ENCODE measurements around the gene CACNA2D3. TPM values are rescaled to one million over a fixed set of nuclear protein-coding genes. Genes with fewer than 3 reads are reported as not detected.
A peak's percentile ranks its signal among the peaks of the same experiment; 100 is the strongest.

Gene CACNA2D3
- total RNA-seq, 2 donors from 2014 or later, result 0.97 TPM; not detected in 1

- H3K27me3 Mint-ChIP-seq (ENCODE audit: insufficient read depth), result no peaks in the 10 kb centered on the region
- Histone ChIP-seq H3K4me1 (ENCODE audit: control insufficient read depth, insufficient read depth, low read length) (no peaks in the 10 kb centered on the region), H3K9me3 (ENCODE audit: control insufficient read depth, low read length) (no peaks in the 10 kb centered on the region), H3K27me3 (ENCODE audit: control insufficient read depth, insufficient read depth, low read length, poor library complexity, severe bottlenecking) (no peaks in the 10 kb centered on the region), H3K9ac (ENCODE audit: extremely low read depth, low read length, poor library complexity, severe bottlenecking) (no peak overlapping the region), H3K4me3 (ENCODE audit: low read length) (no peak overlapping the region), H3K27ac (ENCODE audit: low read depth, low read length) (no peak overlapping the region), H3K36me3 (ENCODE audit: control insufficient read depth, insufficient read depth, low read length) (no peaks in the 10 kb centered on the region)
- no peaks in the 10 kb centered on the region for H3K9me3 Mint-ChIP-seq
- H3K4me1 Mint-ChIP-seq, result peaks cover 46% of the 10 kb centered on the region
- WGBS, 2 experiments (ENCODE audit: insufficient coverage in 1 of 2, insufficient read length in 1 of 2), result 96% methylated on average over 3 of the region's 3 CpGs; no CpG with 5 or more reads in 1 of the 2 experiments
- no peak overlapping the region for H3K4me3 Mint-ChIP-seq
- H3K27ac Mint-ChIP-seq, result no peak overlapping the region
- TF ChIP-seq, protein P1, sequence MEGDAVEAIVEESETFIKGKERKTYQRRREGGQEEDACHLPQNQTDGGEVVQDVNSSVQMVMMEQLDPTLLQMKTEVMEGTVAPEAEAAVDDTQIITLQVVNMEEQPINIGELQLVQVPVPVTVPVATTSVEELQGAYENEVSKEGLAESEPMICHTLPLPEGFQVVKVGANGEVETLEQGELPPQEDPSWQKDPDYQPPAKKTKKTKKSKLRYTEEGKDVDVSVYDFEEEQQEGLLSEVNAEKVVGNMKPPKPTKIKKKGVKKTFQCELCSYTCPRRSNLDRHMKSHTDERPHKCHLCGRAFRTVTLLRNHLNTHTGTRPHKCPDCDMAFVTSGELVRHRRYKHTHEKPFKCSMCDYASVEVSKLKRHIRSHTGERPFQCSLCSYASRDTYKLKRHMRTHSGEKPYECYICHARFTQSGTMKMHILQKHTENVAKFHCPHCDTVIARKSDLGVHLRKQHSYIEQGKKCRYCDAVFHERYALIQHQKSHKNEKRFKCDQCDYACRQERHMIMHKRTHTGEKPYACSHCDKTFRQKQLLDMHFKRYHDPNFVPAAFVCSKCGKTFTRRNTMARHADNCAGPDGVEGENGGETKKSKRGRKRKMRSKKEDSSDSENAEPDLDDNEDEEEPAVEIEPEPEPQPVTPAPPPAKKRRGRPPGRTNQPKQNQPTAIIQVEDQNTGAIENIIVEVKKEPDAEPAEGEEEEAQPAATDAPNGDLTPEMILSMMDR (conservative IDR thresholded peaks at IDR 0.05), result no peak
- H3K36me3 Mint-ChIP-seq (ENCODE audit: low read depth), result no peaks in the 10 kb centered on the region
- DNase-seq, result peak; percentile 39
Observed at GRCh38 chr3:54347060-54347459, 224.7 kb downstream of the CACNA2D3 start.

DNA sequence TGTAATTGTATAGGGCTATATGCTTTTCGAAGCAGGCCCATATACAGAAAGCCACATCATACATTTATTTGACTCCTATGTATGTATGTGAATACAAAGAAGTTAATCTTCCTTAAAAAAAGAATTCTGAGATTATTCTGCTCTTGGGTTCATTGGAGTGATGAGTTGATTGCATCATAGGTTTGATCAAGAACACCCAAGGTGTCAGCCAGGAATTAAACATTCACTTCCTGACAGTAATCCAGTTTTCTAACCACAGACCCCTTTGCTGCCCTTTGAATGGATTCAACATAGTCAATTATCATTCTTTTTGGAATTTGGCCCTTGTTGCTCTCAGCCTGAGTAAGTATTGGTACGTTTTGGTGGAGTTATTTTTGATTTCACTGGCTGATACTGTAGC, 225.6 kb downstream of the CACNA2D3 start:
- H3K27ac ChIP-seq (ENCODE audit: low read depth, low read length), result no peak overlapping the region
- Mint-ChIP-seq H3K9me3 (no peaks in the 10 kb centered on the region), H3K4me3 (no peak overlapping the region), H3K27me3 (ENCODE audit: insufficient read depth) (no peaks in the 10 kb centered on the region), H3K4me1 (peaks cover 46% of the 10 kb centered on the region), H3K27ac (peak overlapping the region; percentile 56), H3K36me3 (ENCODE audit: low read depth) (no peaks in the 10 kb centered on the region)
- TF ChIP-seq, protein P1 (conservative IDR thresholded peaks at IDR 0.05), result no peak
- no peak for DNase-seq
- no peaks in the 10 kb centered on the region for H3K36me3 ChIP-seq (ENCODE audit: control insufficient read depth, insufficient read depth, low read length)
- H3K4me3 ChIP-seq (ENCODE audit: low read length), result no peak overlapping the region
- H3K4me1 ChIP-seq (ENCODE audit: control insufficient read depth, insufficient read depth, low read length), result no peaks in the 10 kb centered on the region
- H3K9me3 ChIP-seq (ENCODE audit: control insufficient read depth, low read length), result no peaks in the 10 kb centered on the region
- no peak overlapping the region for H3K9ac ChIP-seq (ENCODE audit: extremely low read depth, low read length, poor library complexity, severe bottlenecking)
- 90% methylated on average over 1 of the region's 2 CpGs; no CpG with 5 or more reads in 1 of the 2 experiments for WGBS, 2 experiments (ENCODE audit: insufficient coverage in 1 of 2, insufficient read length in 1 of 2)
- H3K27me3 ChIP-seq (ENCODE audit: control insufficient read depth, insufficient read depth, low read length, poor library complexity, severe bottlenecking), result no peaks in the 10 kb centered on the region

GRCh38 chr3:54349231-54349652, 226.9 kb downstream of the CACNA2D3 start:
- peak overlapping the region; percentile 94 for H3K27ac Mint-ChIP-seq
- Histone ChIP-seq H3K4me3 (ENCODE audit: low read length) (no peak overlapping the region), H3K27ac (ENCODE audit: low read depth, low read length) (peak overlapping the region; percentile 8), H3K27me3 (ENCODE audit: control insufficient read depth, insufficient read depth, low read length, poor library complexity, severe bottlenecking) (no peaks in the 10 kb centered on the region), H3K9ac (ENCODE audit: extremely low read depth, low read length, poor library complexity, severe bottlenecking) (no peak overlapping the region), H3K4me1 (ENCODE audit: control insufficient read depth, insufficient read depth, low read length) (peaks cover 4% of the 10 kb centered on the region), H3K36me3 (ENCODE audit: control insufficient read depth, insufficient read depth, low read length) (no peaks in the 10 kb centered on the region), H3K9me3 (ENCODE audit: control insufficient read depth, low read length) (no peaks in the 10 kb centered on the region)
- no peak overlapping the region for H3K4me3 Mint-ChIP-seq
- peak; percentile 72 for DNase-seq
- H3K9me3 Mint-ChIP-seq, result no peaks in the 10 kb centered on the region
- H3K36me3 Mint-ChIP-seq (ENCODE audit: low read depth), result no peaks in the 10 kb centered on the region
- no peaks in the 10 kb centered on the region for H3K27me3 Mint-ChIP-seq (ENCODE audit: insufficient read depth)
- TF ChIP-seq, protein P1 (conservative IDR thresholded peaks at IDR 0.05), result no peak
- WGBS, 2 experiments (ENCODE audit: insufficient coverage in 1 of 2, insufficient read length in 1 of 2), result 61 to 66% methylated on average over 4 of the region's 4 CpGs
- peaks cover 45% of the 10 kb centered on the region for H3K4me1 Mint-ChIP-seq

Data from endodermal cell (in vitro differentiated cells).